Activated CD4-positive, alpha-beta T cell treated with anti-CD3 and anti-CD28 coated beads, Interleukin-2, amount 50 U/mL, for 24 hours (primary cell): ENCODE results near the gene RBMS3.

Source experiments
- DNase-seq, 2 donors: peaks; one replicate each; pipeline ENCODE4 v3.0.0-alpha.2; 2020; ENCODE audit warnings: low read depth in 1 of 2, low spot score in 1 of 2

RBMS3 gene

DNA sequence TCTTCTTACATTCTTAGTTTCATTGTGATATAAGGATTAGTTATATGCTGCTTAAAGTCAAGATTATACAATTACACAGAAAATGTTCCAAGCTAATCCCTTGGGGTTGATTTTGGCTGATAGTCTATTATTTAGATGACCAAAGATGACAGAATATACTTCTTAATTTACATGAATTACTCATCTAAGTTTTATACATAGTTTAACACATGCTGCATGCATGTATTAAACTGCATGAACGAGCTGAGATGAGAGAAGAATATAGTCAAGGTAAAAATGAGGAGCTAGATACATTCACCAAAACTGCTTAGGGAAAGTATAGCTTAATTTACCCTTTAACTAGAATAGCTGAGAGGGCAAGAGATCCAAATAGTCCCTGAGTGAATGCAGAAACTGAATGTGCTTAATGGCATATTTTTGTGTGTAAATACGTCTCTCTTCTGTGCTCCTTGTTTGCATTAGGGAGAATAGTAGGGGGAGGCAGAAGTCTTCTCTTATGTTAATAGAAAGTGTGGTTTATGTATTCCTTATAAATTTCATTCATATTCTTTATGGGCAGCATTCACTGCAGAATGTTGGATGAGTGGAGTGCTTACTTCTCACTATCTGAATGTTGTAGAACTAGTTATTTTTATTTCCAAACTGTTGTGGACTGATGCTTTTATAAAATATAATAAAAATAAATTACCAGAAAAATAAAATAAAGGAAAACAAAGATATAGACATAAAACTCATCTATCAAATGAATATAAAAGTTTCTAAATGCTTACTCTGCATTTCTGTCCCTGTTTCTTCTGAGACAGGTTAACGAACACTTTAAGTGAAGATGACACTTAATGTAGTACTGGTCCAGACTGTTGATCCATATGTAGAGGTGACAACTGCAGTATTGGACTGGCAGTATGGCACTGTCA, 327.8 kb downstream of the RBMS3 start:
- no peak for DNase-seq

DNA sequence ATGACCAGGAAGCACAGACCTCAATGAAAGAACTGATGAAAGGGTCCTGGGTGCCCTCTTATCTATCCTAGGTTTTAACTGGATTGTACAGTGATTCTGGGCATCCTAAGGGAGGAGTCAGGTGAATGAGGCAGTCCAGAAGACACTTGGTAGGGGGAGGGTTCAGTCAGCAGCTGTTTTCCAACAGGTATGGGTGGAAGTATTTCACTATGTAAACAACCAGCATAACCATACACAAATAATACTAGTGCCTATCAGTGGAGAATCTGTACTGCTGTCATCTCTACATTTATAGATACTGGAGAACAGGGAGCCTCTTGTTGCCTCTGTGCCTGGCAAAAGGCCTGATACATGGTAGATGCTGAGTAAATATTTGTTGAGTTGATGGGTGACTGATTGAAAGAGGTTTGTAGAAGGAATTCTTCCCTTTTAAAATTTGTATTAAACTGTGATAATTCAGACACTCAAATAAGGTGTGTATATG, 328.5 kb downstream of the RBMS3 start:
- no peak for DNase-seq

DNA sequence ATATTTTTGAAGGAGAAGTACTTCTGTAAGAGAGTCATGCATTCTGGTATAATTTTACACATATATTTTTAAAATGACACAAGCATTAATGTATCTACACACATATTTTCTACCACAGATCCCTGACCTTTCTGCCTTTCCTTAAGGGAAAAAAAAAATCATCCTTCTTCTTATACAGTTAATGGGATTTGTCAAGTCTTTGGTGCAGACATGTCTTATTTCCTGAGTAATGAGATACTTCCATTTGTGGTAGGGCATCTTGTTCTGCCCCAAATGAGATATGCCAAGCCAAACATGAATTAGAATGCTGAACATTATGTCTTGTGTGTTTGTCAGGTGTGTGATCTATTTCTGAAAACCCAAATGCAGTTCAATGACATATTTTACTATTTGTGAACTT, 329.9 kb downstream of the RBMS3 start:
- DNase-seq, result no peak

DNA sequence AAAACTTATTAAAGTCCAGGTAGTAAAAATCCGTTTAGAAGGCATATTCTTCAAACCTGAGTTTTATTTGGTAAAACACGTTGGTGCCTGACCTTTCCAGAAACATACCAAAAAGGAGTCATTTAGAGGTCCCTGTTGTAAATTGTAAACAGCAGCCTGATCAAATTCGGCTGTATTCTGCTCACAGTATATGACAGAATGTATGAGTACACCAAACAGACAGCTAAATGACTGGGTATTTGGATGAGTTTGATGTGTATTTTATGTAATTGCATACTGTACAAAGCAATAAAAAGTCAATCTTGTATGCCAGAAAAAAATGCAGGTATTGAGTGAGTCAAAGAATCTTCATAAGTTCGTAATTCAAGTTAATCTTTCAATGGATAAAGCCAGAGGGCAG, 330.4 kb downstream of the RBMS3 start:
- no peak for DNase-seq

DNA sequence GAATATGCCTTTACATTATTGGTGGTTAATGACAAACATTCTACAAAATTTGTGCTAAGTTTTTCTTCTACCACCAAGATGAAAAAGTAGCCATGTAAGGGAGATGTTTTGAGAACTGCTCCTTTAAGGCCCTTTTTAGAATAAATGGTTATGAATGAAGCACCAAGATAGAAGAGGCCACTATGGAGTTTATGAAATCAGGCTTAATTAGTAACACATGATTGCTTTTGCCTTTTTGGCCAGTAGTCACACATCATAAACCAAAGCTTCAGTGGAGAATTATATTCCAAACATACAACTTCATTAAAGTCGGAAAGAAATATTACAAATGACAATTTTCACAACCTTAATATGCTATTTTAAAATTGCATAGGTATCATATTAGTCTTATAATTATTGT, 331.7 kb downstream of the RBMS3 start:
- DNase-seq, result no peak

DNA sequence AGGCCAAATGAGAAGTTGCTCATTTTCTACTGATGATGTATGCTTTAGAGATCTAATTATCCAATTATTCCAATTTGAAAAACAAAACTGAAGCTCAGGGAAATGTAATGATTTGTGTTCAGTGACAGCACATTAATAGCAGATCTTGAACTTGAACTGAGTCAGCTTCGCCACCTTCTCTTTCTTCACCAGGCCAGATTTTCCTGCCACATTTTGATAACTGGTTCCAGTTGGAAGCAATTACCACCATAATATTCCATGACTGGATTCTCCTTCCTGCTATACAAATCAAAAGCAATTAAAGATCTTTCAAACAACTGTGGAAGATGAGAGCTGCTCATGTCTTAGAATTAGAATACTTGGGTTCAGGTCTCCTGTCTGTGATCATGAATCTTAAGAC, 334.1 kb downstream of the RBMS3 start:
- DNase-seq, result no peak

DNA sequence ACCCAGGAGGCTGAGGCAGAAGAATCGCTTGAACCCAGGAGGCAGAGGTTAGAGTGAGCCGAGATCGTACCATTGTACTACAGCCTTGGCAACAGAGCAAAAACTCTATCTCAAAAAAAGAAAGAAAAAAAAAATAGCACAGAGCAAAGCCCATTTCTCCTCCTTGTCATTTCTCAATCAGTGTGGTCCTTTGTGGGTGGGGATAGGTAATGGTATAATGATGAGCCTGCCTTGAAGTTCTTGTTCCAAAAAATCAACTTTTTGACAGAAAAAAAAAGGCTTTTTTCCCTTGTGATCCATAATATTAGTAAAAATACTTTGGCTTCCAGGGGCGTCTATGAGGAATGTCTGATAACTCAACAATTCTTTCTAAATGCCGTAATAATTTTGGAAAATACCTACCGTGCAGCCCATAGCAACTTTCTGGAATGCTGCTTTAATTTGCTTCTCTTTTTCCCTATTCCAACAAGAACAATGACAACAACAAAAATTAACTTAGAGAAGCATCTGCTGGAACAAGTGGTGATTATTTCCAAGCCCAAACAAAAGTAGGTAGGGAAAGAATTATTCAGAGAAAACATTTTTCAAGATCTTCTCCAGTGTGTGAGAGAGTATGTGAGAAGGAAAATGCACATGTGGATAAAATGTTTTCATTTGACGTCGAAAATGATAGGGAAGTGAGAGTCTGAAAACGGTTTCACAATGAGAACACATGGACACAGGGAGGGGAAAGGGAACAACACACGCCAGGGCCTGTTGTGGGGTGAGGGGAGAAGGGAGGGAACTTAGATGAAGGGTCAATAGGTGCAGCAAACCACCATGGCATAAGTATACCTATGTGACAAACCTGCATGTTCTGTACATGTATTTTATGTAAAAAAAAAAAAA, 337.8 kb downstream of the RBMS3 start:
- no peak for DNase-seq

DNA sequence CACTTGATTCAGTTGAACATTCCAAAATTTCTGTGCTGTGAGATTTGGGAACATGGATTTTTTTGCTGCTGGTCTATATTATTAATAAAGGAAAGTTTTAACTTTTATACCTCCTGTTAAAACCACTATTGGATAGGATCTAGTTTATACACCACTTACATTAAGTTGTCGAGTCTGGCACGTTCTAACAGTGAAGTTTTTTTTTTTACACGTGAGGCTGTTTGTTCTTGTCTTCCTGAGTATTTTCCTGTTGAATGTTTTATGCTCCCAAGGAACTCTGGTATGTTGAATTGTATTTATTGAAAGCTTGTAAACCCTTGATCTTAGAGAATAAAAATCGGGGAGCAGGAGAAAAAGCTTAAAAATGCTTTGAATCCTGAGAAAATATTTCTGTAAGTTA, 338.8 kb downstream of the RBMS3 start:
- DNase-seq, result no peak

DNA sequence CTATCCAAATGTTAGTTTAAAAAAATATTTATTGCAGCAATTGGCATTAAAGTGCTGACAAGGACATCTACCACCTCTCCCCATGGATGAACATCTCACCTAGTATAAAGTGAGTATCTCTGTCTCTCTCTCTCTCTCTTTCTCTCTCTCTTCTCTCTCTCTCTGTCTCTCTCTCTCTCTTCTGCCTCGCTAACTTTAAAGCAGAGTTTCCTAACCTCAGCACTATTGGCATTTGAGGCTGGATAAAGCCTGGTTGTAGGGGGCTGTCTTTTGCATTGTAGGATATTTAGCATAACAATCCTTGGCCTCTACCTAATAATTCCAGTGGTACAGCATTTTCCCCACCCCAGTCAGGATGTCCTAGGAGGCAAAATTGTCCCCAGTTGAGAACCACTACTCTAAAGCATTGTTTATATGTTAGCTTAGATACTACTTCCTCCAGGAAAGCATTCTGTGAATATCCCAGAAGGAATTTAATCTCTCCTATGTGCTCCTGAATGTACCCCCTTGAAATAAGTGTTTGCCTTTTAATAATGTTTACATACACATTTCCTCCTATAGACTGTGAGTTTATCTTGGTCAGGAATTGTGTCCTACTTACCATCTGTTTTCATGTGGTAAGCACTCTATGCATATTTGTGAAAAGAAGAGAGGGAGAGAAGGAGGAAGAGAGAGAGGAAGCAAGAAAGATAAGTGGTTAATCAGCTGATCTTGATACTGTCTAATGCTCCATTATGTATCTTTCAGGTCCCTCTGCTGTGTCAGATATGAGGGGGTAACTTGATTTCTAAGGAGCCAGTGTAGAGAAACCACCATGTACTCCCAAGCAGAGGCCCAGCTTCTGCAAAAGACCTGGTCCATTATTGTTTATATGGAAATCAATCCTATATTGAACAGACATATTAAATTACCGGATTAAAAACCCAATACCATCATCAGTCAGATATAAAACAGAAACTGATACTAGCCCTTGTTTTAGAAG, 346.6 kb downstream of the RBMS3 start:
- no peak for DNase-seq

DNA sequence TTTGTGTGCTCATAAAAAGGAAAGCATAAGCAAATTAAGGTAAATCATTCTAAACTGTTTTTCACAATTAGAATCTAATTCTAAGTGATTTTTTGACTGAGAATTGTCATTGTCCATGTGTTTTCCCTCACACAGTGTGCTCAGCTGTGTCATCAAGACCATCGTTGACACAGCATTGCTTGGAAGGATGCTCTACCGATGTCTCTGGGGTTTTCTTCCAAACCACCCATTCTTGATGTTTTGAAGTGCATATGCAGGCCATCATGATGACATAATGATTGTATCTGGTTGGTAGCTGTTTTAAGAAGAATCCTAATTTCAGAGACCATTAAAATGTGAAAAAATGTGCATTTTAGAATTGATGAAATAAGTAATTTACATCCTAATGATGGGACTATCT, 347.9 kb downstream of the RBMS3 start:
- no peak for DNase-seq

DNA sequence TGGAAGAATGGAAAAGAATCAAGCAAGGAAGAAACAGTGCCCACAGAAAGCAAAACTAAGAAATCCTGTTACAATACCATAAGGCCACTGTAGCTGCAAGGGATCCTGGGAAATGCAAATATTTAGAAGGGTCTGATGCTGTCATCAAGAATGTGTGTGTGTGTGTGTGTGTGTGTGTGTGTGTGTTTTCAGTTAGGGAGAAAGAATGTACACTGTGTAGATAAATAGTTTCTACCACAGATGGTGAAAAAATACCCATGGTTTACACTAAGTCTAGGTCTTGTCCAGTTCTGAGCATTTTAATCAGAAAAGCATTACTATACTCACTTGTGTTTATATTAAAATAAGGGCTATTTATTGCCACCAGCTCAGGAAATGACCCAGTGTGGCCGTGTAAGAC, 355.0 kb downstream of the RBMS3 start:
- no peak for DNase-seq

DNA sequence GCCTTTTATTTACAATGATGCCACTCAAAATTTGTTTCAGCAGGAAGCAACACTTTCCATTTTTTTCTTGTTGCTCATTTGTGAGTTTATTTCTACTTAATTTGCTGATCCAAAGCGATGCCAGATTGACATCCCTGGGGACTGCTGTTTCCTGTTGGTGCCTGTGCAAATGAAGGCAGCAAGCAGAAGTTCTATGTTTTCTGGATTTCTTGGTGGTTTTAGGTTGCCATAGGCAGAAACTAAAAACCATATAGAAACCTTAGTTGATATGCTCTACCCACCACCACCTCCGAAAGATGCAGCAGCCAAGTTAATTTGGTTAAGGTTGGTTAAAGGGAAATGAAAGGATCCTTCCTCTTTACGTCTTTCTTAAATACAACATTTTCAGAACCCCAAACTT, 356.2 kb downstream of the RBMS3 start:
- no peak for DNase-seq

DNA sequence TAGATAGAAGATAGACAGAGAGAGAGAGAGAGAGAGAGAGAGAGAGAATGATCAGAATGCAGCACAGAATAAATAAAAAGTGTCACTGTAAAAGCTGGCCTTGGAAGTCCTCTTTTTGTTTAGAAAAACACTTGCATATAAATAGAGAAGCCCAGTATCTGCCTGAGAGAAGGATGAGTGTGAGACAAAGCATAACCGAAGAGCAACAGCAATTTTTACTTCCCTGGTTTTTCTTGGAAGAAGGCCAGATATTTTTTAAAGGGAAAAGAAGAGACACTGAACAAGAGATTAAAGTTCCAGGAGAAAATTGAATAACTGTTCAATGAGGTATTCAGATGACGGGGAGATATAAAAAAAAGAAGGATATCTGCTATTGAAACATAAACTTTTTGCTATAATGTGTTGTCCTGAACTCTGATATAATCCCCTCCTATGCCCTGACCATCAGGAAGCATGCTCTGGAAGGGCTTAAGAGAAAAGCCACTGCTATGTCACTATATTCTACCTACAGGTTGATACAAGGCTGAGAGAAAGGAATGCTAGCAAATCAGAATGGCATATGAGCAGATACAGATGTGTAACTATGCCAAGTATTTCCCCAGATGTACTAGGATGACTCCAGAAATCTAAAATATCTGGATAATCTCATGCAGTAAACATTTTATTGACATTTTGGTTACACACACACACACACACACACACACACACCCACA, 358.9 kb downstream of the RBMS3 start:
- DNase-seq, result no peak

DNA sequence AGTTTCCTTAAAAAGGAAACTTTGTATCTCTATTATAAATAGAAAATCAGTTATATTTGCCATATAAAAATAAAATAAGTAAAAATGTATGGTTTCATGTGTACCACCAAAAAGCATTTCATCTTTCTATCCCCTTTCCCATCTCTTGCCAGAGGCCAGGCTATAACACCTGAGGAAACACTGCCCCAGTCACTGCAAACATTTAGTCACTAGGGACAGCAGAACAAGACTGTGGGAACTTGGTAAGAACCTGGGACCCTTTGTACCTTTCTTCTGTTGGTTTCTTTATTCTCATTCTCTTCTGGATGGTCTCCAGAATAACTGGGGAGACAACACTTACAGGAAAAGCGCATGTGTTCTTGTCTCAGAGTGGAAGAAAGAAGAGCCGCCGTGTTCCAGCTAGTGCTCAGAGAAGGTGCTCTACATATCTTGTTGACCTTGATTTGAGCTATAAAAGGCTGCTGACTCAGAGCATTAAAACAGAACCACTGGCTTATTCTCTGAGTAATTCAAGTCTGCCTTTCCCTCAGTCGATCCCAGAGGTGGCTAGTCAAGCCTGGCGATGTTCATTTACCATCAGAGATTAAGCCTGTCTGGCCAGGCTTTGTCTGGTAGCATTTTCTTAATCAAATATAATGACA, 361.6 kb downstream of the RBMS3 start:
- DNase-seq, result no peak

DNA sequence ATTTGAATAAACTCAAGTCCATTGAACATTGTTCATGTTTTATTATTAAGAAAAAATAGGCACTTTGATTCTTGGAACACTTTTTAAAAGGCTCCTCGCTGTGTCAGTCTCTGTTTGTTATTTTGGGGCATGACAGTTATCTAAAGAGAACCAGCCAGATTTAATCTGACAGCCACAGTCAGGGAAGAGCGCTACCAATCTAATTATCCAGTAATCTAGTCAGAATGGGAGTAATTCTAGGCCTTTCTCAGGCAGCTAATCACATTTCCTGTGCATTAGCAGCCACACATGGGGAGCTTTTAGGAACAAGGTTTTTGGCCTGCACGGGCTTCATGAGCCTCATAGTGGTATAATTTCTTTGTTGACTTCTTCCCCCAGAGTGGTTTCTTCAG, 362.2 kb downstream of the RBMS3 start:
- DNase-seq, result no peak

DNA sequence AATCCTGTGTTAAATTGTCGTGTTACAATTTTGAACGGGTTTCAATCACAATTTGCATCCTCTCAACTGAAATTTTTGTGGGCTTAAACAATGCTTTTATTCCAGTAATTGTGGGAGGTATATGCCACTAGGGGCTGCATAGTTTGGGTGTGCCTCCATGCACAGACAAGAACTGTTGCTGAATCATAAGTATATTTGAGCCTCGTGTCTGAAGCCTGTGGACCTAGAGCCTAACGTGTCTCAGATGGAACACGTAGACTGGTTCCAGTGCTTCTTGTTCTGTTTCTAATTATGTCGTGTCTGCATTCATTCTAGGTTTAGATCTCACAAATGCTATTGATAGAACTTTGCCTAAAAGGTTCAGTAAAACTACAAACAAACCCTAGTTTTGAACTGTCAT, 363.4 kb downstream of the RBMS3 start:
- no peak for DNase-seq

DNA sequence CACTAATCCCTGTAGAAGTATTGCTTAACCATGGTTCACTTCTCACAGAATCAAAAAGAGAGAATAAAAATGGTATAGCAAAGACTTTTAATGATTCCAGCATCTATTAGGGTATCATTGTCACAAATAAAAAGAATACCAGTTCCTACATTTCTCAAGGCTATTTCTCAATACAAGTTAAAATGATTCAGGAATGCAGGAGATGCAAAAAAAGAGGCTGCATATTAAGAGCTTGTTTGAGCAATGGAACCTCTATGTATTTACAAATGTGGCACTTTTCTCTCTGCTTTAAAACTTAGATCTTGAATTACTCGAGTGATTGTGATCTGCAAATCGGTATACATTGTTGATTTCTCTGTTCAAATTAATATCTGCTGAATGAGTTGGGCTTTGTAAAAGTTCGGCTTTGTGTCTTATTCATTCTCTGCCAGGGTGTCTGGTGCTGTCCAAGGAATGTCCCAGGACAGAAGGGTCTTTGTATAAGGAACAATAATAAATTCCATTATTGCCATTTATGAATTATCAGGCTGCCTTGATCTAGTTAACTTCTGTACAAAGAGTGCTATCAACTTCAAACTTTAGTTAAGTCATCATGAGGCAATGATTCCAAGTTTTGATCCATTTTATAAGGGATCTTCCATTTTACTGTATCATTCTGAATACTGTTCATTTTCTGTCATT, 364.2 kb downstream of the RBMS3 start:
- no peak for DNase-seq

DNA sequence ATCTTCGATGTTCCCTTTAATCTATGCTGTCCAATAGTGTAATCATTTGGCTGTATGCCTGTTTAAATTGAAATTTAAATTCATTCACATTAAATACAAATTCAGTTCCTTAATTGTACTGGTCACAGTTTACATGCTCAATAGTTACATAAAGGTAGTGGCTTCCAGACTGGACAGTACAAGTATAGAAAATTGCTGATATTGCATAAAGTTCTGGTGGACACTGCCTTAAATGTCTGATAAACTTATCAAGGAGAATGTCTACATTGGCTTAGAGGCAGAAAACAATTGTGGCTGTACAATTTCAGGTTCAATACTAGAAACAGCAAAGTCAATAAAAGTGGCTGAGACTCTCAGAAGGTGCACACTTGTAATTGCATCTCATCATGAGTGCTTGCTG, 365.2 kb downstream of the RBMS3 start:
- DNase-seq, result no peak

DNA sequence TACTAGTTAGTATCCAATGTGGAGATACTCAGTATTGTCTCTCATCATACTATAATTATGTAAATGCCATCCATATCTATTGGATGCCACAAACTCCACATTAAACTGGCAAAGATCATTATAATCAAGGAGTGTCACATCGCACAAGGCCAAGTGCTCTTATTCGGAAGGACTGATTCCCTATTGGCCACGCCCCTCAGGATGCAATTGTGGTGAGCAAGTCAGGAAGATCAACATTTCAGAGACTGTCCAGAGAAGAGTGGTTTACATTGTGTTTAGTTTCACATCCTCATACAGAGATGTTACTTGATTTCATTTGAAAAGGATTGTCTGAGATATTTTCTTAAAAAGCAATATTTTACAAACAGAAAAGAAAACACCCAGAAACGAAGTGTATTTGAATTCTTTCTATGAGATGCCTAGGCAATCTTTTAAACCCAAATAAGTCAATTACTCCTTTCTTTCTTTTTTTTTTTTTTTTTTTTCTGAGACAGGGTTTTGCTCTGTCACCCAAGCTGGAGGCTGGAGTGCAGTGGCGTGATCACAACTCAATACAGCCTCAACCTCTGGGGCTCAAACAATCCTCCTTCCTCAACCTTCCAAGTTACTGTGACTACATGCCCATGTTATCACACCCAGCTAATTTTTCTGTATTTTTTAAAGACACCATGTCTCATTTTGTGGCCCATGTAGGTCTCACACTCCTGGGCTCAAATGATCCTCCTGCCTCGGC, 369.1 kb downstream of the RBMS3 start:
- DNase-seq, result no peak
